Cardiac muscle cell (in vitro differentiated cells and primary cell): ENCODE measurements around the gene STON2. TPM values are rescaled to one million over a fixed set of nuclear protein-coding genes. Genes with fewer than 3 reads are reported as not detected.

Source experiments
- DNase-seq, 2 donors: peaks; one replicate each; pipeline versions ENCODE4 v3.0.0 to v3.0.0-alpha.2; 2010 to 2017; ENCODE audit warnings: low read depth in 1 of 2, low spot score in 1 of 2
- H3K27ac ChIP-seq: fragments of 200-600 bp; sonication (generic); 2 replicates; pipeline ENCODE4 v1.5.1; 2016
- H3K27me3 ChIP-seq: fragments of 200-600 bp; sonication (generic); 2 replicates; pipeline ENCODE4 v1.6.0; 2016; ENCODE audit warnings: control low read depth
- H3K36me3 ChIP-seq: fragments of 200-600 bp; sonication (generic); 2 replicates; pipeline ENCODE4 v1.5.1; 2016; ENCODE audit warnings: control low read depth
- H3K4me1 ChIP-seq: fragments of 200-600 bp; sonication (generic); 2 replicates; pipeline ENCODE4 v1.8.1; 2017; ENCODE audit warnings: low read depth, mild to moderate bottlenecking, mixed run types
- H3K4me3 ChIP-seq: fragments of 200-600 bp; sonication (generic); 2 replicates; pipeline ENCODE4 v1.5.1; 2016; ENCODE audit warnings: mild to moderate bottlenecking
- H3K9me3 ChIP-seq: fragments of 200-600 bp; sonication (generic); 2 replicates; pipeline ENCODE4 v1.5.1; 2017; ENCODE audit warnings: low read depth, mild to moderate bottlenecking, control low read depth
- CTCF ChIP-seq: IDR thresholded peaks from 2 replicates; pipeline ENCODE4 v1.5.1; 2012; ENCODE audit warnings: low read depth, mild to moderate bottlenecking, low read length
- polyA plus RNA-seq: library from polyadenylated mRNA; unstranded; fragments of >200 nt; fragmentation: Nextera tagmentation; extraction: Ambion mirVana; gene quantifications from 2 replicates; pipeline ENCODE4 v1.2.1, GENCODE V29; 2016
- total RNA-seq: library from RNA; depleted of rRNA; stranded (reverse); fragments of >200 nt; gene quantifications from 2 replicates; pipeline ENCODE4 v1.2.3, GENCODE V29; 2016

The STON2 gene
- total and polyA plus RNA-seq, 2 experiments from 2014 or later, result 0.62 to 1.4 TPM

- no peak for DNase-seq
- H3K4me1 ChIP-seq, result no peaks in the 10 kb centered on the region
- no peak overlapping the region for H3K4me3 ChIP-seq
- no peak for TF ChIP-seq CTCF
- H3K27me3 ChIP-seq, result no peaks in the 10 kb centered on the region
- H3K9me3 ChIP-seq, result no peaks in the 10 kb centered on the region
- no peak overlapping the region for H3K27ac ChIP-seq
- no peaks in the 10 kb centered on the region for H3K36me3 ChIP-seq
Observed at GRCh38 chr14:81416194-81416952, 16.2 kb upstream of the STON2 start.

GRCh38 chr14:81415781-81416180, 15.7 kb upstream of the STON2 start:
- DNase-seq, result no peak
- Histone ChIP-seq H3K4me1 (no peaks in the 10 kb centered on the region), H3K9me3 (no peaks in the 10 kb centered on the region), H3K4me3 (no peak overlapping the region), H3K36me3 (no peaks in the 10 kb centered on the region), H3K27me3 (no peaks in the 10 kb centered on the region), H3K27ac (no peak overlapping the region)
- TF ChIP-seq CTCF, result no peak

- TF ChIP-seq CTCF, result no peak
- H3K9me3 ChIP-seq, result no peaks in the 10 kb centered on the region
Observed at GRCh38 chr14:81414123-81414522, 14.0 kb upstream of the STON2 start.

GRCh38 chr14:81412779-81413178, 12.7 kb upstream of the STON2 start:
- Histone ChIP-seq H3K36me3 (no peaks in the 10 kb centered on the region), H3K9me3 (no peaks in the 10 kb centered on the region), H3K4me1 (no peaks in the 10 kb centered on the region), H3K27ac (no peak overlapping the region), H3K4me3 (no peak overlapping the region), H3K27me3 (no peaks in the 10 kb centered on the region)
- no peak for DNase-seq
- TF ChIP-seq CTCF, result no peak

More at GRCh38 chr14:81414123-81414522, 14.0 kb upstream of the STON2 start:
- Histone ChIP-seq H3K4me1 (no peaks in the 10 kb centered on the region), H3K4me3 (no peak overlapping the region), H3K36me3 (no peaks in the 10 kb centered on the region), H3K27ac (no peak overlapping the region), H3K27me3 (no peaks in the 10 kb centered on the region)
- no peak for DNase-seq

GRCh38 chr14:81408595-81408994, 8.5 kb upstream of the STON2 start:
- no peaks in the 10 kb centered on the region for H3K4me1 ChIP-seq
- TF ChIP-seq CTCF, result no peak

More at GRCh38 chr14:81408595-81408994, 8.5 kb upstream of the STON2 start:
- H3K36me3 ChIP-seq, result no peaks in the 10 kb centered on the region
- no peaks in the 10 kb centered on the region for H3K27me3 ChIP-seq
- no peak for DNase-seq
- no peak overlapping the region for H3K4me3 ChIP-seq
- H3K27ac ChIP-seq, result no peak overlapping the region
- H3K9me3 ChIP-seq, result no peaks in the 10 kb centered on the region
